HG02884 (cell line): Measurements from ENCODE around the gene DAB1.

ENCODE experiments used
- ATAC-seq: cut with Tn5 transposase; IDR thresholded peaks from one replicate; pipeline ENCODE4 v1.9.1; 2021; ENCODE audit warnings: mild to moderate bottlenecking, moderate library complexity; ENCODE audit not compliant: unreplicated experiment

The DAB1 gene

GRCh38 chr1:57131701-57132394 lies 292.0 kb downstream of the DAB1 start:
- ATAC-seq: no peak

GRCh38 chr1:57131257-57131656 lies 292.6 kb downstream of the DAB1 start:
- ATAC-seq: no peak

GRCh38 chr1:57129865-57130264 lies 294.0 kb downstream of the DAB1 start:
- ATAC-seq: no peak

- no peak for ATAC-seq
These were observed 295.9 kb downstream of the DAB1 start for GRCh38 chr1:57127976-57128375.

GRCh38 chr1:57124768-57125446 lies 299.0 kb downstream of the DAB1 start:
- no peak for ATAC-seq

GRCh38 chr1:57124170-57124569 lies 299.7 kb downstream of the DAB1 start:
- ATAC-seq: no peak

- ATAC-seq: no peak
These were observed 301.8 kb downstream of the DAB1 start for GRCh38 chr1:57122031-57122430.

- ATAC-seq: no peak
These were observed 304.8 kb downstream of the DAB1 start for GRCh38 chr1:57118948-57119603.

- ATAC-seq: no peak
These were observed 306.1 kb downstream of the DAB1 start for GRCh38 chr1:57117753-57118152.

GRCh38 chr1:57116871-57117270 lies 307.0 kb downstream of the DAB1 start:
- no peak for ATAC-seq

- ATAC-seq: no peak
These were observed 308.7 kb downstream of the DAB1 start for GRCh38 chr1:57115030-57115614.

- ATAC-seq: no peak
These were observed 311.7 kb downstream of the DAB1 start for GRCh38 chr1:57112148-57112547.

- ATAC-seq: no peak
These were observed 312.7 kb downstream of the DAB1 start for GRCh38 chr1:57111175-57111574.

GRCh38 chr1:57109883-57110282 lies 314.0 kb downstream of the DAB1 start:
- ATAC-seq: no peak

GRCh38 chr1:57109247-57109646 lies 314.6 kb downstream of the DAB1 start:
- no peak for ATAC-seq

- no peak for ATAC-seq
These were observed 317.6 kb downstream of the DAB1 start for GRCh38 chr1:57106296-57106695.

- no peak for ATAC-seq
These were observed 321.1 kb downstream of the DAB1 start for GRCh38 chr1:57102561-57103326.

GRCh38 chr1:57101209-57101608 lies 322.7 kb downstream of the DAB1 start:
- ATAC-seq: no peak

GRCh38 chr1:57094749-57095148 lies 329.1 kb downstream of the DAB1 start:
- no peak for ATAC-seq

GRCh38 chr1:57093122-57093521 lies 330.7 kb downstream of the DAB1 start:
- no peak for ATAC-seq

GRCh38 chr1:57091642-57092041 lies 332.2 kb downstream of the DAB1 start:
- ATAC-seq: no peak
